GM23338 (cell line): Measurements from ENCODE around the gene MPEG1.

Source experiments
- CREB1 ChIP-seq: fragments of 250-450 bp; sonication (Bioruptor Pico); IDR thresholded peaks from 2 replicates; pipeline ENCODE4 v1.5.0; 2020; ENCODE audit warnings: low read depth, mild to moderate bottlenecking, moderate library complexity
- EZH2 ChIP-seq: fragments of 200-600 bp; sonication (generic); IDR thresholded peaks from one replicate; pipeline ENCODE4 v1.8.0; 2017; ENCODE audit warnings: antibody characterized with exemption, mild to moderate bottlenecking, low read depth; ENCODE audit not compliant: unreplicated experiment
- EZH2phosphoT487 ChIP-seq: fragments of 200-600 bp; sonication (generic); IDR thresholded peaks from one replicate; pipeline ENCODE4 v1.8.1; 2018; ENCODE audit warnings: antibody characterized with exemption; ENCODE audit not compliant: unreplicated experiment
- JUNB ChIP-seq: IDR thresholded peaks from one replicate; pipeline ENCODE4 v1.6.1; 2016; ENCODE audit warnings: antibody characterized with exemption; ENCODE audit not compliant: unreplicated experiment
- NANOG ChIP-seq: IDR thresholded peaks from 2 replicates; pipeline ENCODE4 v1.6.1; 2016; ENCODE audit warnings: antibody characterized with exemption, borderline replicate concordance
- POLR2AphosphoS5 ChIP-seq: IDR thresholded peaks from 2 replicates; pipeline ENCODE4 v1.6.1; 2016; ENCODE audit warnings: antibody characterized with exemption, low read depth
- STAT1 ChIP-seq: IDR thresholded peaks from one replicate; pipeline ENCODE4 v1.6.1; 2016; ENCODE audit warnings: antibody characterized with exemption; ENCODE audit not compliant: unreplicated experiment
- ZNF114 ChIP-seq: fragments of 250-450 bp; sonication (Bioruptor Pico); IDR thresholded peaks from 2 replicates; pipeline ENCODE4 v1.5.0; 2020; ENCODE audit warnings: mild to moderate bottlenecking, moderate library complexity
- ZNF331 ChIP-seq: fragments of 250-450 bp; sonication (Bioruptor Pico); IDR thresholded peaks from 2 replicates; pipeline ENCODE4 v1.5.0; 2020; ENCODE audit warnings: low read depth, mild to moderate bottlenecking, moderate library complexity
- TF ChIP-seq, protein P1 (sequence below), 2 experiments: fragments of 200-600 bp in 1 of 2; sonication (generic) in 1 of 2; conservative IDR thresholded peaks; 2 replicates each; pipeline versions ENCODE4 v1.5.1 to v1.6.1; 2016 to 2017; ENCODE audit warnings: antibody characterized with exemption in 2 of 2, low read depth in 2 of 2, mild to moderate bottlenecking in 2 of 2, moderate library complexity in 1 of 2
- TF ChIP-seq, protein P2 (sequence below): IDR thresholded peaks from one replicate; pipeline ENCODE4 v1.6.1; 2018; ENCODE audit warnings: antibody characterized with exemption; ENCODE audit not compliant: unreplicated experiment
- TF ChIP-seq, protein P3 (sequence below): IDR thresholded peaks from 2 replicates; pipeline ENCODE4 v1.6.1; 2016; ENCODE audit warnings: antibody characterized with exemption

DNA sequence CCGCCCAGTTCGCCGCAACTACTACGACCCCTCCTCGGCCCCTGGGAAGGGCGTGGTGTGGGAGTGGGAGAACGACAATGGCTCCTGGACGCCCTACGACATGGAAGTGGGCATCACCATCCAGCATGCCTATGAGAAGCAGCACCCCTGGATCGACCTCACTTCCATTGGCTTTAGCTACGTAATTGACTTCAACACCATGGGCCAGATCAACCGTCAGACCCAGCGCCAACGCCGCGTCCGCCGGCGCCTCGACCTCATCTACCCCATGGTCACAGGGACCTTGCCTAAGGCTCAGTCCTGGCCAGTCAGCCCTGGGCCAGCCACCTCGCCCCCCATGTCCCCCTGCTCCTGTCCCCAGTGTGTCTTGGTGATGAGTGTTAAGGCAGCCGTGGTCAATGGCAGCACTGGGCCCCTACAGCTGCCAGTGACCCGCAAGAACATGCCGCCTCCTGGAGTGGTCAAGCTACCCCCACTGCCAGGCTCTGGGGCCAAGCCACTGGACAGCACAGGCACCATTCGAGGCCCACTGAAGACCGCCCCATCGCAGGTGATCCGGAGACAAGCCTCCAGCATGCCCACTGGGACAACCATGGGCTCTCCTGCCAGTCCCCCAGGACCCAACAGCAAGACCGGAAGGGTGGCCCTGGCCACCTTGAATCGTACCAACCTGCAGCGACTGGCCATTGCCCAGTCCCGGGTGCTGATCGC, 30.8 kb downstream of the MPEG1 start:
- TF ChIP-seq EZH2 (no peak), POLR2AphosphoS5 (no peak), CREB1 (CRISPR knock-in tag) (no peak), EZH2phosphoT487 (no peak), STAT1 (no peak), ZNF331 (no peak), JUNB (no peak), ZNF114 (no peak), NANOG (no peak)
- TF ChIP-seq, protein P1, sequence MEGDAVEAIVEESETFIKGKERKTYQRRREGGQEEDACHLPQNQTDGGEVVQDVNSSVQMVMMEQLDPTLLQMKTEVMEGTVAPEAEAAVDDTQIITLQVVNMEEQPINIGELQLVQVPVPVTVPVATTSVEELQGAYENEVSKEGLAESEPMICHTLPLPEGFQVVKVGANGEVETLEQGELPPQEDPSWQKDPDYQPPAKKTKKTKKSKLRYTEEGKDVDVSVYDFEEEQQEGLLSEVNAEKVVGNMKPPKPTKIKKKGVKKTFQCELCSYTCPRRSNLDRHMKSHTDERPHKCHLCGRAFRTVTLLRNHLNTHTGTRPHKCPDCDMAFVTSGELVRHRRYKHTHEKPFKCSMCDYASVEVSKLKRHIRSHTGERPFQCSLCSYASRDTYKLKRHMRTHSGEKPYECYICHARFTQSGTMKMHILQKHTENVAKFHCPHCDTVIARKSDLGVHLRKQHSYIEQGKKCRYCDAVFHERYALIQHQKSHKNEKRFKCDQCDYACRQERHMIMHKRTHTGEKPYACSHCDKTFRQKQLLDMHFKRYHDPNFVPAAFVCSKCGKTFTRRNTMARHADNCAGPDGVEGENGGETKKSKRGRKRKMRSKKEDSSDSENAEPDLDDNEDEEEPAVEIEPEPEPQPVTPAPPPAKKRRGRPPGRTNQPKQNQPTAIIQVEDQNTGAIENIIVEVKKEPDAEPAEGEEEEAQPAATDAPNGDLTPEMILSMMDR (conservative IDR thresholded peaks at IDR 0.05; ENCODE audit: low read depth in 2 of 2), result no peak
- TF ChIP-seq, protein P2, sequence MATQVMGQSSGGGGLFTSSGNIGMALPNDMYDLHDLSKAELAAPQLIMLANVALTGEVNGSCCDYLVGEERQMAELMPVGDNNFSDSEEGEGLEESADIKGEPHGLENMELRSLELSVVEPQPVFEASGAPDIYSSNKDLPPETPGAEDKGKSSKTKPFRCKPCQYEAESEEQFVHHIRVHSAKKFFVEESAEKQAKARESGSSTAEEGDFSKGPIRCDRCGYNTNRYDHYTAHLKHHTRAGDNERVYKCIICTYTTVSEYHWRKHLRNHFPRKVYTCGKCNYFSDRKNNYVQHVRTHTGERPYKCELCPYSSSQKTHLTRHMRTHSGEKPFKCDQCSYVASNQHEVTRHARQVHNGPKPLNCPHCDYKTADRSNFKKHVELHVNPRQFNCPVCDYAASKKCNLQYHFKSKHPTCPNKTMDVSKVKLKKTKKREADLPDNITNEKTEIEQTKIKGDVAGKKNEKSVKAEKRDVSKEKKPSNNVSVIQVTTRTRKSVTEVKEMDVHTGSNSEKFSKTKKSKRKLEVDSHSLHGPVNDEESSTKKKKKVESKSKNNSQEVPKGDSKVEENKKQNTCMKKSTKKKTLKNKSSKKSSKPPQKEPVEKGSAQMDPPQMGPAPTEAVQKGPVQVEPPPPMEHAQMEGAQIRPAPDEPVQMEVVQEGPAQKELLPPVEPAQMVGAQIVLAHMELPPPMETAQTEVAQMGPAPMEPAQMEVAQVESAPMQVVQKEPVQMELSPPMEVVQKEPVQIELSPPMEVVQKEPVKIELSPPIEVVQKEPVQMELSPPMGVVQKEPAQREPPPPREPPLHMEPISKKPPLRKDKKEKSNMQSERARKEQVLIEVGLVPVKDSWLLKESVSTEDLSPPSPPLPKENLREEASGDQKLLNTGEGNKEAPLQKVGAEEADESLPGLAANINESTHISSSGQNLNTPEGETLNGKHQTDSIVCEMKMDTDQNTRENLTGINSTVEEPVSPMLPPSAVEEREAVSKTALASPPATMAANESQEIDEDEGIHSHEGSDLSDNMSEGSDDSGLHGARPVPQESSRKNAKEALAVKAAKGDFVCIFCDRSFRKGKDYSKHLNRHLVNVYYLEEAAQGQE, result no peak
- TF ChIP-seq, protein P3, sequence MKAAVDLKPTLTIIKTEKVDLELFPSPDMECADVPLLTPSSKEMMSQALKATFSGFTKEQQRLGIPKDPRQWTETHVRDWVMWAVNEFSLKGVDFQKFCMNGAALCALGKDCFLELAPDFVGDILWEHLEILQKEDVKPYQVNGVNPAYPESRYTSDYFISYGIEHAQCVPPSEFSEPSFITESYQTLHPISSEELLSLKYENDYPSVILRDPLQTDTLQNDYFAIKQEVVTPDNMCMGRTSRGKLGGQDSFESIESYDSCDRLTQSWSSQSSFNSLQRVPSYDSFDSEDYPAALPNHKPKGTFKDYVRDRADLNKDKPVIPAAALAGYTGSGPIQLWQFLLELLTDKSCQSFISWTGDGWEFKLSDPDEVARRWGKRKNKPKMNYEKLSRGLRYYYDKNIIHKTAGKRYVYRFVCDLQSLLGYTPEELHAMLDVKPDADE, result no peak
